Subcutaneous abdominal adipose tissue (tissue), 5 donors: ENCODE data around the gene GNAT3.

Source experiments
- H3K27ac ChIP-seq: one replicate; pipeline ENCODE4 v1.7.0; 2013; ENCODE audit warnings: low read depth, mild to moderate bottlenecking, inconsistent platforms, low read length, moderate library complexity
- H3K27me3 ChIP-seq, 5 donors: one replicate each; pipeline ENCODE4 v1.7.0; 2013; ENCODE audit warnings: low read length in 5 of 5, inconsistent platforms in 1 of 5; ENCODE audit not compliant: control insufficient read depth in 5 of 5, insufficient read depth in 4 of 5
- H3K36me3 ChIP-seq, 5 donors: one replicate each; pipeline ENCODE4 v1.7.0; 2013; ENCODE audit warnings: low read length in 5 of 5; ENCODE audit not compliant: control insufficient read depth in 5 of 5, insufficient read depth in 5 of 5
- H3K4me1 ChIP-seq, 5 donors: one replicate each; pipeline ENCODE4 v1.7.0; 2013; ENCODE audit warnings: low read length in 5 of 5, mild to moderate bottlenecking in 3 of 5, moderate library complexity in 1 of 5; ENCODE audit not compliant: control insufficient read depth in 5 of 5, insufficient read depth in 5 of 5
- H3K4me3 ChIP-seq, 5 donors: one replicate each; pipeline ENCODE4 v1.7.0; 2013; ENCODE audit warnings: low read length in 5 of 5, low read depth in 1 of 5
- H3K9ac ChIP-seq, 5 donors: one replicate each; pipeline ENCODE4 v1.7.0; 2013; ENCODE audit warnings: low read length in 5 of 5, mild to moderate bottlenecking in 4 of 5, moderate library complexity in 3 of 5
- H3K9me3 ChIP-seq, 5 donors: one replicate each; pipeline ENCODE4 v1.7.0; 2013; ENCODE audit warnings: low read length in 5 of 5; ENCODE audit not compliant: control insufficient read depth in 5 of 5
- donor health status: healthy.
- donor health status: healthy.
- donor health status: healthy.
- donor health status: healthy.
- donor health status: healthy.

GNAT3 gene

DNA sequence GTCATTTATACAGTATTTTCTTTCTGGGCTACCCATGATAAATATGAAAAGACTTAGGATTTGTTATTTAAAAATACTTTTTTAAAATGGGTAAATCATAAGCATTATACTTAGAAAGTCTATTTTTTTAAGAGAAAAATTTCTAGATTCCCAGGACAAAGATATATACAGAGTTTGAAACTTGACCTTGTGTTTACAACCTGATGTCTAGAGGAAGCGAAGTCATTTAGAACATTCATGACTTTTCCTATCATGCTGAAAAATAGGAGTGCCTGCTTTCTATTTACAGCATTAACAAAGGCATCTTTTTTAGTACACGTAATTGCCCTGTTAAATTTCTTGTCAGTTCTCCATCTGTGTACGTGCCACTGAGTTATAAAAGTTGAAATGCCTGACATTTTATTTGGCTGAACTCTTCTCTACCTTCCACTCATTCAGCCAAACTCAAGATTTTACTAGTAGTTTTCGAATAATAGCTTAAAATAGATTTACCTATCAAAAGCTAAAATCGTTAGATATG lies 23.0 kb downstream of the GNAT3 start:
- H3K9ac ChIP-seq = no peak overlapping the region
- peaks cover 0 to 11% (median 5%) of the 10 kb centered on the region in 5 donors for H3K4me1 ChIP-seq
- H3K36me3 ChIP-seq = no peaks in the 10 kb centered on the region
- H3K27ac ChIP-seq = no peak overlapping the region
- no peak overlapping the region for H3K4me3 ChIP-seq
- no peaks in the 10 kb centered on the region for H3K9me3 ChIP-seq
- no peaks in the 10 kb centered on the region for H3K27me3 ChIP-seq

DNA sequence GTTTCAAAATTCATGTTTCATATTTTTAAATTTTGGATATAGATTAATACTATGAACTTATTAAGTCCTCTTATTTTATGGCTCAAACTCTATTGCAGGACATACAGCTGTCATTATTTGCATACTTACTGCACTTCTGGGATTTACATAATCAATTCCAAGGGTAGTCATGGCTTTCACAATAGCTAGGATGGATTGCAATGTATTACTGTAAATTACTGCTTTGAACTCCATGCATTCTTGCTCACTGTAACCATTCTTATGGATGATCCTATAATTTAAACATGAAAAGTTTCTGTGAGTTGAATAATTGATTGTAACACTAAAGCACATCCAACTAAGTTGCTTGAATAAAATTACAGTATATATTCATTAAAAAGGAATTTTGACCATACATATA lies 23.5 kb downstream of the GNAT3 start:
- H3K36me3 ChIP-seq = no peaks in the 10 kb centered on the region

DNA sequence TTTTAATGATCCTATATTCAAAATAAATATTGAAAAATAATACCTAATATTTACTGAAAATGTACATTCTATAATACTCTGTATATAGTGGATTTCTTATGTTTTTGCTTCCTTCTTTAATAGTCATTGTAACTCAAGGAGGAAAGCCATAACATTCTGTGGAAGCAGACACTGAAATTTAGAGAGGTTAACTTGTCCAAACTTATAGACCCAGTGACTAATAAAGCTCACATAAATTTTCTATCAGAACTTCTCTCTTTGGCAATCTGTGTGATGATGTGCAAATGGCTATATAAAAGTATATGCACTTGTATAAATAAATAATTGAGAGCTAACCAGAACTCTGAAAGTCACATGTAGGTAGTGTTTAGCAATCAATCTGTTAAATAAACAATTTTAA lies 26.1 kb downstream of the GNAT3 start:
- H3K36me3 ChIP-seq = no peaks in the 10 kb centered on the region
- no peaks in the 10 kb centered on the region for H3K27me3 ChIP-seq
- no peak overlapping the region for H3K4me3 ChIP-seq
- H3K4me1 ChIP-seq = peaks cover 0 to 21% (median 11%) of the 10 kb centered on the region in 5 donors
- H3K9me3 ChIP-seq = no peaks in the 10 kb centered on the region
- no peak overlapping the region for H3K27ac ChIP-seq
- H3K9ac ChIP-seq = no peak overlapping the region

More for the DNA sequence above, 23.5 kb downstream of the GNAT3 start:
- H3K9me3 ChIP-seq = no peaks in the 10 kb centered on the region
- H3K4me1 ChIP-seq = peaks cover 0 to 11% (median 5%) of the 10 kb centered on the region in 5 donors
- no peaks in the 10 kb centered on the region for H3K27me3 ChIP-seq
- H3K4me3 ChIP-seq = no peak overlapping the region
- no peak overlapping the region for H3K27ac ChIP-seq
- H3K9ac ChIP-seq = no peak overlapping the region

DNA sequence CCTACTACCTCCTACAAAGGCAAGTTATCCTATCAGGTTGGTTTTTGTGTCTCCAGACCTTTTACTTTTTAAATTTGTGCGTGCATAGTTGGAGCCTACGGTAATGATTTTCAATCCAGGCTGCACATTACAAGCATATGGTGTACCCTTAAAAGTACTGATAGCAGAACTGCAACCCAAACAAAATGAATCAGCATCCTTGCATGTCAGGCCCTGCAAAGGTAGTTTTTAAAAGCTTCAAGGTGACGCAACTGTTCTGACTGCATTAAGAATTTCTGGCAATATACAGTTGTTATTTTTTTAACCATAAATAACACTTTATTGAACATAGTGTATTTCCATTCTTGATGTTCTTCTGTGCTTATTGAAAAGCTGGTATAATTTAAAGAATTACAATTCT lies 28.9 kb downstream of the GNAT3 start:
- Histone ChIP-seq H3K27me3 (no peaks in the 10 kb centered on the region), H3K4me1 (peaks cover 0 to 23% (median 21%) of the 10 kb centered on the region in 5 donors), H3K9me3 (no peaks in the 10 kb centered on the region), H3K4me3 (no peak overlapping the region), H3K36me3 (no peaks in the 10 kb centered on the region), H3K9ac (no peak overlapping the region), H3K27ac (no peak overlapping the region)

DNA sequence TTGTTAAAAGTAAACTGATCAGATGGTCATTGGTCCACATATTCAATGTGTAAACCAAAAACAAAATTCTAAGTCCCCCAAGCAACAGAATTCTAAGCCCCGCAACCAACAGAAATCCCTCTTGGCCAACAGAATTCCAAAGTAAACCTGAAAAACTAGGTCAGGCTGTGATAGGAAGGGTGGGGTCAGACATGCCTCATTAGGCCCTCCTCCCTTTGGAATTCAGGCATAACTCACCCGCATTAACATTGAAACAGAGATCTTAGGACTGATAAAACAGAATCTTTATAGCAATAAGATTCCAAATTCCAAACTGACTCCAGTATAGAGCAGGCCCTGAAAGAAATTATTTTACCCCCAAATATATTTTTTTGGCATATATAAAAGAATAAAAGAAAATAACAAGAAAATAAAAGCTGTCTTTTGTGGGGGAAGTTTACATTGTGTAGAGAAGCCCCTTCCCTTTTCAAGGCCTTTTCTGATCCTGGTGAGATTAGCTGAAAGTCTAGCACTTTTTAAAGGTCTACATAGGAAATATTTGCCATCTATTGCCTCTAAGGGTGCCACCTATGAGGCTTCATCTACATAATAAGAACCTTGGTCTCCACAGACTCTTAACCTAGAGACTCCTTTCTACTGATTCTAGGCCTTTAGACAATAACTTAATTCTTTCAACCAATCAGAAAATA lies 30.5 kb downstream of the GNAT3 start:
- Histone ChIP-seq H3K27me3 (no peaks in the 10 kb centered on the region), H3K4me3 (no peak overlapping the region), H3K27ac (peak overlapping the region; percentile 57), H3K4me1 (peaks cover 0 to 35% (median 29%) of the 10 kb centered on the region in 5 donors), H3K9ac (no peak overlapping the region), H3K9me3 (no peaks in the 10 kb centered on the region), H3K36me3 (no peaks in the 10 kb centered on the region)

DNA sequence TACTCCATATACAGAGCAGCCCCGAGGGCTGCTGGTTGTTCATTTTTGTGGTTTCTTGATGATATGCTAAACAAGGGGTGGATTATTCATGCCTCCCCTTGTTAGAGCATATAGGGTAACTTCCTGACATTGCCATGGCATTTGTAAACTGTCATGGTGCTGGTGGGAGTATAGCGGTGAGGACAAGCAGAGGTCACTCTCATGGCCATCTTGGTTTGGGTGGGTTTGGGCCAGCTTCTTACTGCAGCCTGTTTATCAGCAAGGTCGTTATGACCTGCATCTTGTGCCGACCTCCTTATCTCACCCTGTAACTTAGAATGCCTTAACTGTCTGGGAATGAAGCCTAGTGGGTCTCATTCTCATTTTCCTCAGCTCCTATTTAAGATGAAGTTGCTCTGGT lies 31.3 kb downstream of the GNAT3 start:
- Histone ChIP-seq H3K27ac (peak overlapping the region; percentile 57), H3K4me1 (peaks cover 0 to 40% (median 33%) of the 10 kb centered on the region in 5 donors), H3K27me3 (no peaks in the 10 kb centered on the region), H3K9ac (no peak overlapping the region), H3K4me3 (no peak overlapping the region), H3K9me3 (no peaks in the 10 kb centered on the region), H3K36me3 (no peaks in the 10 kb centered on the region)

DNA sequence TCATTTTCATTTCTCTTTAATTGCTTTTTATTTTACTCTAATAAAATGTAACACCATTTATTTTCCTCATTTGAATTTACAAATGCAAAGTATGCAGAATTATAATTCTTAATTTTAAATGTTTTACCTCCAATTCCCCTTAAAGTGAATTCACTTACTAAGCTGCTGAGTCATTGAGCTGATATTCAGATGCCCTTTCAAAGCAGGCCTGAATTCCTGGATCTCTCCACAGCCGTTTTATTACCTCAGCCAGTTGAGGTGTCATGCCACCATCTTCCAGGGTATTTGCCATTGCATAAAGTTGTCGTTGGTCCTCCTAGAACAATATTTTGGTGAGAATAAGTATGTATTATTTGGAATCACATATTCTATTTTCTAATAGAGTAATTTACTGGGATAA lies 33.2 kb downstream of the GNAT3 start:
- no peak overlapping the region for H3K4me3 ChIP-seq
- H3K9ac ChIP-seq = no peak overlapping the region
- H3K27ac ChIP-seq = peak overlapping the region; percentile 67
- H3K27me3 ChIP-seq = no peaks in the 10 kb centered on the region
- peaks cover 0 to 50% (median 47%) of the 10 kb centered on the region in 5 donors for H3K4me1 ChIP-seq
- no peaks in the 10 kb centered on the region for H3K9me3 ChIP-seq
- no peaks in the 10 kb centered on the region for H3K36me3 ChIP-seq

DNA sequence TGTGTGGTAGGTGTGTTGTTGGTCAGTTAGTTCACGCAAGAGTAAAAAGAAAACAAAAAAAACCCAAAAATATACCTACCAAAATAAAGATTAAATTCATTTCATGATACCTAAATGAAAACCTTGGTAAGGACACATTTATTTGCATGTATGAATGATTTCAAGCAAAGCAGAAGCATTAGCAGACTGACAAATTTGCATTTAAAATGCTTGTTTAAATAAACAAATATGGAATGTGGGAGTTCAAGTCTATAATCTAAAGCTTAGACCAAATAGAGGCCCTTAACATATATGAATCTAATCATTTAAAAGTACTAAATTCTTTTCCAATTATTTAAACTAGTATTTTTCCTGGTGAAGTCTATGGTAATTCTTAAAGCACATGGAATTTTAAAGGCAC lies 35.8 kb downstream of the GNAT3 start:
- no peaks in the 10 kb centered on the region for H3K27me3 ChIP-seq
- H3K9me3 ChIP-seq = no peaks in the 10 kb centered on the region
- H3K4me1 ChIP-seq = peaks cover 0 to 63% (median 58%) of the 10 kb centered on the region in 5 donors
- H3K4me3 ChIP-seq = no peak overlapping the region
- H3K36me3 ChIP-seq = no peaks in the 10 kb centered on the region
- peak overlapping the region; percentile 67 for H3K27ac ChIP-seq
- peak overlapping the region in 1 of 5 donors; percentile 24 for H3K9ac ChIP-seq

DNA sequence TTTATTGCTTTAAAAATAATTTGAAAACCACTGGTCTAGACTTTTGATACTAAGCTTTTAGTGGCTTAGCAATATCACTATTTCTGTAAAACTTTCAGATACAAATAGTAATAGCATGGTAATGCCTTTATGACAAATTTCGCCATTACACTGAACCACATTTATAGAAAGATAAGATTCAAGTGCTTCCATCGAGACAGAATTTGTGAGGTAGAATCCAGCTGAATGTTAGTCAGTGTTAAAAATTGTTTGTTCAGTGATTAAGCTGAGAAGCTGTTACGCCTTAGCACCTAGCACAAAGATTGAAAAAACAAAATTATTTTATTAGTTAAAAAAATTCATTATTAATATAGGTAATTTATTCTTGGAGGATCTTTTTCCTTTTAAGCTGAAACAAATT lies 36.5 kb downstream of the GNAT3 start:
- H3K9ac ChIP-seq = peak overlapping the region in 2 of 5 donors; percentile 24 to 36
- H3K4me1 ChIP-seq = peaks cover 0 to 61% (median 57%) of the 10 kb centered on the region in 5 donors
- no peaks in the 10 kb centered on the region for H3K36me3 ChIP-seq
- H3K4me3 ChIP-seq = no peak overlapping the region
- peak overlapping the region; percentile 67 for H3K27ac ChIP-seq
- H3K9me3 ChIP-seq = no peaks in the 10 kb centered on the region
- H3K27me3 ChIP-seq = no peaks in the 10 kb centered on the region

DNA sequence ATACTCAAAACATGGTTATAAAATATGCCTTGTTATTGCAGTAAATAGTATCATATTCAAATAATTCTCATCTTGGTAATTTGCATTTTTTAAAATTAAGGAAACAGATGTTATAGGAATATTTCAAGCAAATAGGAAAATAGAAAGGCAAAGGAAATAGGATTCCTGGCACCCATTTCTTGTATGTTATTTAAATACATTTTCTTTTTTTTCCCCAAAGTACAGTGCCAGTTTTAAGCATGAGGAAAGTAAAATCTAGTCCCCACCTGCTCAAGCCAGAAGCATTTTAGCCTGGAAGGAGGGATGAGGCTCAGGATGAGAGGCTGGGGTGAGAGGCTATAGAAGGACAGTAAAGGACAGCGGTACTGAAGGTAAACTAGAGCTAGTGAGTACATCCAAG lies 38.1 kb downstream of the GNAT3 start:
- H3K27me3 ChIP-seq = no peaks in the 10 kb centered on the region
- H3K4me1 ChIP-seq = peaks cover 0 to 57% (median 54%) of the 10 kb centered on the region in 5 donors
- H3K9me3 ChIP-seq = no peaks in the 10 kb centered on the region
- no peak overlapping the region for H3K4me3 ChIP-seq
- no peaks in the 10 kb centered on the region for H3K36me3 ChIP-seq
- no peak overlapping the region for H3K9ac ChIP-seq
- peak overlapping the region; percentile 97 for H3K27ac ChIP-seq
